Measurements from ENCODE around the gene TIAM1. TPM values are rescaled to one million over a fixed set of nuclear protein-coding genes. Genes with fewer than 3 reads are reported as not detected.

The TIAM1 gene
- total RNA-seq, 2 donors from 2014 or later, result 54.2 to 68.7 TPM

DNA sequence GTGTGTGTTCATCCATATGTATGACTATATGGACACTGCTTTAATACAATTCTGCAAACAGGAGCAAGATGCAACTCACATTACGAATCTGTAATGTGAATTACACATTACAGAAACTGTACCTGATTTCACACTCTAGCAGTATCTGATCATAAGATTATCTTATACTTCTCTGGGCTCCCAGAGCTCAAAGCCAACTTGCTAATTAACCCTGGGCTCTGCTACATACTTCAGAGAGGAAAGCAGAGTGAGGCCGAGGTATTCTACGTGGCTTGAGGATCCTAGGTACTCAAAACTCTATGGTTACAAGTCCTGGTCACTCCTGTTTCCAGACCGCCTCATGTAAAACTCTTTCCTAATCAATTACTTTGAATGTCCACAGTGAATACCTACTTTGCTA, 156.6 kb downstream of the TIAM1 start:
- Mint-ChIP-seq H3K4me1 (peaks cover 59% of the 10 kb centered on the region), H3K36me3 (ENCODE audit: low read depth) (peaks cover 2% of the 10 kb centered on the region), H3K27ac (peak overlapping the region; percentile 94), H3K4me3 (peak overlapping the region; percentile 93), H3K27me3 (no peaks in the 10 kb centered on the region)
- DNase-seq (no peak), ATAC-seq (no peak)
- H3K9me3 ChIP-seq (ENCODE audit: control insufficient read depth, low read length, poor library complexity, severe bottlenecking), result no peaks in the 10 kb centered on the region

- DNase-seq, result no peak
Measured at GRCh38 chr21:31186916-31187315, 157.1 kb downstream of the TIAM1 start.

DNA sequence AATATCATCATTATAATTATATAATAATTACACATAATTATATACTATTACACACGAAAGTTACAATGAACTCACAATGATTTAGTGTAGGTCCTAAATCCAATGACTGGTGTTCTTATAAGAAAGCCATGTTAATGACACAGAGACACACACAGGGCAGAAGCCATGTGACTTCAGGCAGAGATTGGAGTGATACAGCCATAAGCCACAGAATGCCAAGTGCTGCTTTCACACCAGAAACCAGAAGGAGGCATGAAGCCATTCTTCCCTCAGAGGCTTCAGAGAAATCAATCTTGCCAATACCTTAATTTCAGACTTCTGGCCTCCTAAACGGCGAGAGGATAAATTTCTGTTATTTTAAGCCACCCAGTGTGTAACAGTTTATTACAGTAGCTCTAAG, 158.4 kb downstream of the TIAM1 start:
- ATAC-seq (peak; percentile 28), DNase-seq (no peak)
- no peaks in the 10 kb centered on the region for H3K27me3 Mint-ChIP-seq
- peaks cover 4% of the 10 kb centered on the region for H3K36me3 Mint-ChIP-seq (ENCODE audit: low read depth)
- H3K9me3 ChIP-seq (ENCODE audit: control insufficient read depth, low read length, poor library complexity, severe bottlenecking), result no peaks in the 10 kb centered on the region
- H3K4me3 Mint-ChIP-seq, result peak overlapping the region; percentile 93
- peaks cover 72% of the 10 kb centered on the region for H3K4me1 Mint-ChIP-seq
- H3K27ac Mint-ChIP-seq, result peak overlapping the region; percentile 94

More at GRCh38 chr21:31186916-31187315, 157.1 kb downstream of the TIAM1 start:
- ATAC-seq, result peak; percentile 29
- peak overlapping the region; percentile 93 for H3K4me3 Mint-ChIP-seq
- H3K27me3 Mint-ChIP-seq, result no peaks in the 10 kb centered on the region
- H3K9me3 ChIP-seq (ENCODE audit: control insufficient read depth, low read length, poor library complexity, severe bottlenecking), result no peaks in the 10 kb centered on the region
- peaks cover 3% of the 10 kb centered on the region for H3K36me3 Mint-ChIP-seq (ENCODE audit: low read depth)
- peaks cover 65% of the 10 kb centered on the region for H3K4me1 Mint-ChIP-seq
- peak overlapping the region; percentile 94 for H3K27ac Mint-ChIP-seq

DNA sequence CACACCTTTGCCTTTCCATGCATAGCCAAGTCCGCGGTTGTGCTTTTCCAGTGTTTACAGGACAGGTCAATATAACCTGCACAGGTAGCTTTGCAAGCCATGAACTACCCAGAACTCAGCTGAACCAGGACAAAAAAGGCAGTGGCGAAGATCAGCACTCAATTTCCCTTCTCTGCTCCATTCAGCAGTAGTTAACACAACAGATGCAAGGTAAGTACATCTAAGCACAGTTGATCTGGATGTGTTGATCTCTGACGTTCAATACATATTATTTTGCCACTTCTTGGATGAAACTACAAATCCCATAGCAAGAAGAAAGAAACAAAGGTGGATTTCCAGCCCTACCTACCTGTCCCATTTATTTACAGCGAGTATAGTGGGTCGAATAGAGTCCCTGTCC, 159.2 kb downstream of the TIAM1 start:
- H3K27ac Mint-ChIP-seq, result peak overlapping the region; percentile 99
- H3K27me3 Mint-ChIP-seq, result no peaks in the 10 kb centered on the region
- no peak for DNase-seq
- H3K36me3 Mint-ChIP-seq (ENCODE audit: low read depth), result peaks cover 4% of the 10 kb centered on the region
- no peak for ATAC-seq
- no peaks in the 10 kb centered on the region for H3K9me3 ChIP-seq (ENCODE audit: control insufficient read depth, low read length, poor library complexity, severe bottlenecking)
- peaks cover 70% of the 10 kb centered on the region for H3K4me1 Mint-ChIP-seq
- peak overlapping the region; percentile 83 for H3K4me3 Mint-ChIP-seq

GRCh38 chr21:31184459-31184858, 159.6 kb downstream of the TIAM1 start:
- H3K4me3 Mint-ChIP-seq, result peak overlapping the region; percentile 83
- H3K27me3 Mint-ChIP-seq, result no peaks in the 10 kb centered on the region
- H3K4me1 Mint-ChIP-seq, result peaks cover 67% of the 10 kb centered on the region
- ATAC-seq (peak; percentile 59), DNase-seq (peak; percentile 37 to 58 (median 45))
- H3K36me3 Mint-ChIP-seq (ENCODE audit: low read depth), result peaks cover 4% of the 10 kb centered on the region
- no peaks in the 10 kb centered on the region for H3K9me3 ChIP-seq (ENCODE audit: control insufficient read depth, low read length, poor library complexity, severe bottlenecking)
- peak overlapping the region; percentile 99 for H3K27ac Mint-ChIP-seq

- DNase-seq (peak; percentile 23 to 53 (median 38)), ATAC-seq (peak; percentile 70)
- H3K27me3 Mint-ChIP-seq, result no peaks in the 10 kb centered on the region
- H3K4me1 Mint-ChIP-seq, result peaks cover 59% of the 10 kb centered on the region
- peak overlapping the region; percentile 99 for H3K27ac Mint-ChIP-seq
- peak overlapping the region; percentile 91 for H3K4me3 Mint-ChIP-seq
- H3K36me3 Mint-ChIP-seq (ENCODE audit: low read depth), result peaks cover 2% of the 10 kb centered on the region
- H3K9me3 ChIP-seq (ENCODE audit: control insufficient read depth, low read length, poor library complexity, severe bottlenecking), result no peaks in the 10 kb centered on the region
Measured at GRCh38 chr21:31182231-31183140, 161.6 kb downstream of the TIAM1 start.

DNA sequence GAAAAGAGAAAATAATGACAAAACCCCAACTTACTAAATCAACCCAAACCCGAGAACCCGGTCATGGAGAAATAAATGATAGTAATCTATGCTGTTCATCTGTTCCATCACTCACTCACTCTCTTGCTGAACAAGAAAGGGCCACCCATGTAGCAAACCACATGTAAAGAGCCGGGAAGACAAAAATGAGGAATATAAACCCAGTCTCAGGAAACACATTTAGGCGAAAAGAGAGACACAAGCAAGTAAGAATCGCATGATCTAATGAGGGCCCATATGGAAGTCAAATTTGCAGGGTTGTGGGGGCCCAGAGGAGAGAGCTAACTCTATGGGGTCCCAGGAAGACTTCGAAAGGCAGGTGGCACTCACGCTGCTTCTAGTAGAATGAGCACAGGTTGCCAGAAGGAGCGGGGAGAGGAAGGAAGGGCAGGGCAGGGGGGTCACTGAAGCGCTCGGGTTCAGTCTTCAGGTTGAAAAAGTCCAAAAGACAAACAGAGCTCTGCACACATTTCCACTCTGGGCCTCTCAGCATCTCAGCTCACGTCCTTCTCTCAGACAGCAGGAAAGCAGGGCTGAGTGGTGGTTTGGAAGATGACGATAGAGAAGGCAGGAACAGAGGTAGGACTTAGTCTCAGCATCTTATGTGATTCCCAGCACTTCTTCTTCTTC, 162.8 kb downstream of the TIAM1 start:
- peak overlapping the region; percentile 88 for H3K4me3 Mint-ChIP-seq
- ATAC-seq (peak; percentile 53), DNase-seq (peak in 1 of 3 donors; percentile 41)
- no peaks in the 10 kb centered on the region for H3K27me3 Mint-ChIP-seq
- peaks cover 59% of the 10 kb centered on the region for H3K4me1 Mint-ChIP-seq
- peak overlapping the region; percentile 99 for H3K27ac Mint-ChIP-seq
- H3K36me3 Mint-ChIP-seq (ENCODE audit: low read depth), result peaks cover 5% of the 10 kb centered on the region
- H3K9me3 ChIP-seq (ENCODE audit: control insufficient read depth, low read length, poor library complexity, severe bottlenecking), result no peaks in the 10 kb centered on the region

DNA sequence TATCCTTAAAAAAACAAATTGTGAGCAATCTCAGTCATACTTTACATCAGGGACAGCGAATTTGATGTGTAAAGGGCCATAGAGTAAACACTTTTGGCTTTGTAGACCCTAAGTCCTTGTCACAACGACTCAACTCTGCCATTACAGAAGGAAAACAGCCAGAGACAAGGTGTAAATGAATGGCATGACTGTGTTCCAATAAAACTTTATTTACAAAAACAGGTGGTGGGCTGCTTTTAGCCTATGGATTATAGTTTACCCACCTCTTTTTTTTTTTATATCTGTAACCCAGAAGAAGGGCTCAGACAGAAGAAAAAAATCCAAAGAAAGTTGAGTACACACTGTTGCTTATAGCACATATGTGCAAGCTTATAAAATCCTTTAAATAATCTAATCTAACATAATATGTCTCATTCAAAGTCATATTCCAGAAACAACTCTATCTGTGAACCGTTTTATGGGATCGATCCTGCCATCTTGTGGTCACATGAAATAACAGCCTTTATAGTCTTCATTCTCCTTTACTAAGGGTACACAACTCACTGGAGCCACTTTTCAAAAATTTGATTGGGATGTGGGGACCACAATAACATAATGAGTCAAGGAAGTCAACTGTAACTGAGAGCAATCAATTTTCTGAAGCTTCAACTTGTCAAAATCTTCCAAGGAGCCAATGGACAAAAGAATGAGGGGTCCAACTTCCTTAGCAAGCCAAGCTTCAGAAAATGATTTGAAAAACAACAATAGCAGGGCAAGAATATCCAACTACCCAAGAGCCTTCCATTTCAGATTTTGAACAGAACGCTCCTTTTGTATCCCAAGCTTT, 163.6 kb downstream of the TIAM1 start:
- Mint-ChIP-seq H3K36me3 (ENCODE audit: low read depth) (peaks cover 5% of the 10 kb centered on the region), H3K4me3 (peak overlapping the region; percentile 88), H3K4me1 (peaks cover 57% of the 10 kb centered on the region), H3K27me3 (no peaks in the 10 kb centered on the region), H3K27ac (peak overlapping the region; percentile 99)
- DNase-seq (no peak), ATAC-seq (no peak)
- no peaks in the 10 kb centered on the region for H3K9me3 ChIP-seq (ENCODE audit: control insufficient read depth, low read length, poor library complexity, severe bottlenecking)

DNA sequence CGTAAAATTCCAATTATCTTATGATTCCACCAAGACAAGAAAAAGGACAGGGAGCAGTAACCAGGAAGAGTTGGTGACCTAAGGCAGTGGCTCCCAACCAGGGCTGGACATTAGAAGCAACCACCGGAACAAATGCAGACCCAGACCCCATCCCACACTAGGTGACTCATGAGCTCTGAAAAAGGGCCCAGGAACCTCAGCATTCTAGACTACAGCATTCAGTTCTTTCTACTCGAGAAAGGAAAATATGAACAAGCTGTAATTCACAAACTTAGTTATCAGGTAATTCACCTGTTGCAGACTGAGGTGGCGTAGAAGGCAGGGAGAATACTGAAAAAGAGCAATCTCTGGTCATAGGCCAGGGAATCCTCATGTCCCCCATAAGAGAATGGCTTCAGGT, 167.3 kb downstream of the TIAM1 start:
- peaks cover 49% of the 10 kb centered on the region for H3K4me1 Mint-ChIP-seq
- no peaks in the 10 kb centered on the region for H3K27me3 Mint-ChIP-seq
- H3K9me3 ChIP-seq (ENCODE audit: control insufficient read depth, low read length, poor library complexity, severe bottlenecking), result no peaks in the 10 kb centered on the region
- ATAC-seq (no peak), DNase-seq (no peak)
- peak overlapping the region; percentile 64 for H3K4me3 Mint-ChIP-seq
- H3K36me3 Mint-ChIP-seq (ENCODE audit: low read depth), result peaks cover 5% of the 10 kb centered on the region
- peak overlapping the region; percentile 92 for H3K27ac Mint-ChIP-seq

DNA sequence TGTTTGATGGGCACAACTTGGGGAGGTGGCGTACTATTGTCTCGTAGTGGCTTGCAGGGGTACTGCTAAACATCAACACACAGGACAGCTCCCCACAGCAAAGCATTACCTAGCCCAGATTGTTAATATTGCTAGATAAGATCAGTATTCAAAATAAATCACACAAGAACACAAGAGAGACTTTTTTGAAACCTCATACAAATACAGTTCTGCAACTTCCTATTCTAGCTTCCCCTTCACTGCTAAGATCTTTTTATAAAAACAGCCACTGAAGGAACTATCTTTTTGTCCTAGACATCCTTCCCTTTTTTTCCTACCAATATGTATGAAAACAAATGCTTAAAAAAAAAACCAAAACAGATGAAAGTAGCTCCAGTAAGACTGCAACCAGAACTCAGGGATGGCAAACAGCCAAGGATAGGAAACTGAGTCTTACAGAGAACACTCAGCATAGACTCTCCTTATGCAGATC, 167.9 kb downstream of the TIAM1 start:
- ATAC-seq (peak; percentile 47), DNase-seq (no peak)
- H3K27me3 Mint-ChIP-seq, result no peaks in the 10 kb centered on the region
- H3K4me1 Mint-ChIP-seq, result peaks cover 45% of the 10 kb centered on the region
- H3K27ac Mint-ChIP-seq, result peak overlapping the region; percentile 92
- peak overlapping the region; percentile 64 for H3K4me3 Mint-ChIP-seq
- H3K9me3 ChIP-seq (ENCODE audit: control insufficient read depth, low read length, poor library complexity, severe bottlenecking), result no peaks in the 10 kb centered on the region
- peaks cover 5% of the 10 kb centered on the region for H3K36me3 Mint-ChIP-seq (ENCODE audit: low read depth)

DNA sequence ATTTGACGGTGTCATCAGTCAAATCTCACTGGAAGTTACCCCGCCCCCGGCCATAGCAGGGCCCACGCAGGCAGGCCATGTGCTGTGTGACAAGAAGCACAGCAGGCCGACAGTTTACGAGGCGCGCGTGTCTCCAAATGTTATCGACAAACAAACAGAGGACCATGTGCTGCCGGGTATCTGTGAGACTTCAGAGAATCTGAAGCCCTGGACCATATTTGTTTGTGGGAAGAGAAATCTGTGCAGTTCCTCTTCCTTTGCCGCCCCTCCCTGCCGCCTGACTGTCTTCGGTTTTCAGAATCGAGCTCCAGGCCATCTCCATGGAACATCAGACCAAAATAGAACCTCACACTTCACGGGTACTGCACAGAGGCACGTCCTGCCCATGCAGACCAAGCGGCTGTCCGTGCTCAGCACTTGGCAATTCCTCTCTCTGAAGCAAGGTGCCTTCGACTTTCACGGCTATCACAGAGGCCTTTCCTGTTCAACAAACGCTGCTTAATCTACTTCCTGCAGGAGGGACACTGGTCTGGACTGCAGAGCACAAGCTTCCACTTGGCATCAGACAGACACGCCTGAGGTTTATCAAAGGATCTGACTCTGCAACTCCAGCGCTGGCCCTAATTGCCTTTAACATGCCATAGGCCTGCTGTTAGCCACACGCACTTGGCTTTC, 170.0 kb downstream of the TIAM1 start:
- H3K4me3 Mint-ChIP-seq, result peak overlapping the region; percentile 85
- H3K36me3 Mint-ChIP-seq (ENCODE audit: low read depth), result peaks cover 6% of the 10 kb centered on the region
- H3K27me3 Mint-ChIP-seq, result no peaks in the 10 kb centered on the region
- H3K9me3 ChIP-seq (ENCODE audit: control insufficient read depth, low read length, poor library complexity, severe bottlenecking), result no peaks in the 10 kb centered on the region
- H3K4me1 Mint-ChIP-seq, result peaks cover 49% of the 10 kb centered on the region
- peak; percentile 66 for ATAC-seq
- H3K27ac Mint-ChIP-seq, result peak overlapping the region; percentile 92
- peak; percentile 23 to 36 (median 29) for DNase-seq

- DNase-seq (no peak), ATAC-seq (peak; percentile 7)
- peaks cover 46% of the 10 kb centered on the region for H3K4me1 Mint-ChIP-seq
- peaks cover 9% of the 10 kb centered on the region for H3K36me3 Mint-ChIP-seq (ENCODE audit: low read depth)
- H3K9me3 ChIP-seq (ENCODE audit: control insufficient read depth, low read length, poor library complexity, severe bottlenecking), result no peaks in the 10 kb centered on the region
- peak overlapping the region; percentile 71 for H3K4me3 Mint-ChIP-seq
- H3K27ac Mint-ChIP-seq, result peak overlapping the region; percentile 92
- no peaks in the 10 kb centered on the region for H3K27me3 Mint-ChIP-seq
Measured at GRCh38 chr21:31172328-31172727, 171.7 kb downstream of the TIAM1 start.
